ENCODE measurements around the gene MACIR.

Gene MACIR

GRCh38 chr5:103247118-103247517, 11.4 kb upstream of the MACIR start:
- no peak for DNase-seq

DNA sequence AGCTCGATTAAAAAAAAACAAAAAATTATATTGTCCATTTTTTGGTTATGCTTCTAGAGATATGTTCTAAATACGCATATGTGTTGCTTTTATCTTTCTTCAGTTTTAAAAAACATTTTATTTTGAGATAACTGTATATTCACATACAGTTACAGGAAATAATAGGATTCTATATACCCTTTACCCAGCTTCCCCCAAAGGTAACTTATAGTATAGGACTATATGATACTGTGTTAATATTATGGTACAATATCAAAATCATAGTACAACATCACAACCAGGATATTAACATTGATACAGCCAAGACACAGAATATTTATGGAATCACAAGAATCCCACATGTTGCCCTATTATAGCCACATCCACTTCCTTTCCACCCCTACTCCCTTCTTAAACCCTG, 9.5 kb upstream of the MACIR start:
- no peak for DNase-seq

DNA sequence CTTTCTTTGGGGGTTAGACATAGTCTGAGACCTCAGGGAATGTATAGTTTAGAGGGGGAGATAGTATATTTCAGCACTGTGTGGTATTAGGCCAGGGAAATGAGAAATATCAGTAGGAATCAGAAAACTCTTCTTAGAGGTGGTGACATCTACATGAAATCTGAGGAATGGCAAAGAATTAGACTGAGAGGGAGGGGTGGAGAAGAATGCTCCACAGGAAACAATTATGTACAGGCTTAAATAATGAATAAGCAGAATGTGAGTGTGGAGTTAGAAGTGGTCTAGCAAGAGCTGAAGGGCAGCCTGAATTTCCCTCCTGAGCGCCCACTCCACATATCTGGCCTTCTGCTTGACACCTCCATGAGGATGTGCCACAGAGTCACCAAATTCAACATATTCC, 3.6 kb upstream of the MACIR start:
- DNase-seq, result no peak

DNA sequence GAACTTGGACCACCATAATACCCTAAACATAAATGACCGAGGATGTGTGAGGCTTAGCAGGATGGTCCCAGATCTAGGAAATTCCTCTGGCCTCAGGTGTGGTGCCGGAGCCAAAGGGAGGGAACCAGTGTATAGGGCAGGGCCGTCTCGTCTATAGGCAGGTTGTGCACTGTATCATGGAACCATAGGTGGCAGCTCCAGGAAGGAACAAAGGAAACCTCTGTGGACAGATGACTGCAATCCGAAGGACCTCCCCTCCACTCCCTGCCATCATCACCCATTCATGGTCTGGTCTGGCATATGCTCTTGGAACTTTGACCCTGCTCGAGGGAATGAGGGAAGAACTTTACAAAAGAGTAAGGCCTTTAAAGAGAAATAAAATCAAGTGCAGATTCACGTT, 2.9 kb upstream of the MACIR start:
- DNase-seq, result no peak

- DNase-seq, result no peak
Measured at GRCh38 chr5:103256178-103256577, 2.4 kb upstream of the MACIR start.

DNA sequence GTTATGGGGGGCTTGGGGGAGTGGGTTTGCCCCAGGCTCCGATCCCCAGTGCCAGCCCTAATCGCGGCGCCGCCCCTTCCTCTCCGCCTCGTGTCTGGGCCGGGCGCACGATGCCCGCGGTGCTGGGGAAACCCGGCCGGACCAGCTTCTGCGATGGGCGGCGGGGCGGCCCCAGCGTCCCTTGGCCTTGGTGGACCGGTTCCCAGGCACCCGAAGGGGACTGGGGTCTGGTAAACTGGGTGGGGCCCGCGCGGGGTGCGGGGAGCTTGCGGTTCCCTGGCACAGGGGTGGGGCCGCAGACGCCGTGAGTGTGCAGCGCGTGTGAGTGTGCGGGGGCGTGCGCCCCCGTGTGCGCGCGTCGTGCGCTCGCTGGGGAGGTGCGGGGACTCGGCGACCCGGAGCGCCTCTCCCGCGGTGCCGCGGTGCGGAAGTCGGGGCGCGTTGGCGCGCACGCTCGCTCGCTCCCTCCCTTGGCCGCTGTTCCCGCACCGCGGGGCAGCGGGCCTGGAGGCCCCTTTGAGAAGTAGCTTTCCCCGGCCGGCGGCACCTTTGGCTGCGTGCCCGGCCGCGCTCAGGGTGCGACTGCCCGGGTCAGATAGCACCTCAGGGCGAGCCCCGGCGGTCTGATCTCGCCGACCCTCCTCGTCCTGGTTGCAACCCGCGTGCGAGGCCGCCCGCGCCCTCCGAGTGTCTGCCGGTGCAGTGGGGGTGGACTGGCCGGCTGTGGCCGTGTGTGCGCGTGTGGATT, 568 bp downstream of the MACIR start:
- peak; percentile 60 for DNase-seq

GRCh38 chr5:103259705-103260355, 1.3 kb downstream of the MACIR start:
- peak; percentile 28 for DNase-seq

DNA sequence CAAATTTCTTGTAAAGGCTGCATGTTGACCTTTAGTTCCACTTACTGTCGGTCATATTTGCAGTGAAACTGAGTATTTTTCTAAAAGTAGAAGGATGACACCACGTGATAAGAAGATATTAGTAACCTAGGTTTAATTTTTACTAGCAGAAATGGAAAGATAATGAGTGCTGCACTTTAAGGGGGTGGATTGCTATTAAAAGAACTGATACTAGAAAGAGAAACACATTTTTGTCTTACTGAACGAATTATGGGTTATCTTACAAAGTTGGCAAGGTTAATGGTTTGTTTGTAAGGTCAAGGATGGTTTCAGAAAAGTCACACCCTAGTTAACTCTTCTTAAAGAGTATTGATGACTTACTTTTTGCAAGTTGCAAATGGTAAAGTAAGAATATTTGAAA, 2.4 kb downstream of the MACIR start:
- no peak for DNase-seq

GRCh38 chr5:103262422-103262871, 3.9 kb downstream of the MACIR start:
- no peak for DNase-seq

GRCh38 chr5:103263054-103263453, 4.5 kb downstream of the MACIR start:
- DNase-seq, result no peak

DNA sequence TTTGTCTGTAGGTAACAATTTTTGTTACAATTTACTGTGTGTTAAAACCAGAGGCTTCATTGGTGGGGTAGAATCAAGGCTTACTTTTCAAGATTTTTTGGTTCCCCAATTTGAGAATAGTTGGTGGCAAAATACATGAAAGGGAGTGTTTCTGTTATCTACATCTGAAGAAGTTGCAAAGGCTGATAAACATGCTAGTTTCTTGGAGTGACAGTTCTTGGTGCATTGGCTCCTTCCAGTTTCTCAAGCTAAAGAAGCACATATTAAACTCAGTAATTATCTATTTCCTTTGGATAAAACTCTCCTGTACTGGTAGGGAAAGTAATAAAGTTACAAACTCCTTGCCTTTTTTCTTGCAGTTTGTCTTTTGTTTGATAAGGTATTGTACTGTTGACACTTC, 5.9 kb downstream of the MACIR start:
- DNase-seq, result no peak

DNA sequence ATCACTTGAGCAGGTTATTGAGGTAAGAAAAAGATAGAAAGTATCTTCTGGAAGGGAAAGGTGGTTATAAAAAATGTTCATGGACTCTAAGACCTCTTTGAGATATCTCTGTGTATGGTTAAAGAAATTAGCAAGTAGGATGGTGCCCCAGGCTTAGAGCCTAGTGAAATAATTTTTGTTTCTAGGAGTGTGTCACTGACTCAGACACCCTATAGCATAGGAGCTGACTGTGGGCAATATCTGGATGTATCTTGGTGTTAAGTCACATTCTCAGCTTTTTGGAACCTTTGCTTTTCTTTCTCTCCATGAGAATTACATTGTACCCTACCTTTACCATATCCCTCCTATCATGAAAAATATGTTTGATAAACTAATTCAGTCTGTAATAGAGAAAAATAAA, 12.0 kb downstream of the MACIR start:
- DNase-seq, result no peak

DNA sequence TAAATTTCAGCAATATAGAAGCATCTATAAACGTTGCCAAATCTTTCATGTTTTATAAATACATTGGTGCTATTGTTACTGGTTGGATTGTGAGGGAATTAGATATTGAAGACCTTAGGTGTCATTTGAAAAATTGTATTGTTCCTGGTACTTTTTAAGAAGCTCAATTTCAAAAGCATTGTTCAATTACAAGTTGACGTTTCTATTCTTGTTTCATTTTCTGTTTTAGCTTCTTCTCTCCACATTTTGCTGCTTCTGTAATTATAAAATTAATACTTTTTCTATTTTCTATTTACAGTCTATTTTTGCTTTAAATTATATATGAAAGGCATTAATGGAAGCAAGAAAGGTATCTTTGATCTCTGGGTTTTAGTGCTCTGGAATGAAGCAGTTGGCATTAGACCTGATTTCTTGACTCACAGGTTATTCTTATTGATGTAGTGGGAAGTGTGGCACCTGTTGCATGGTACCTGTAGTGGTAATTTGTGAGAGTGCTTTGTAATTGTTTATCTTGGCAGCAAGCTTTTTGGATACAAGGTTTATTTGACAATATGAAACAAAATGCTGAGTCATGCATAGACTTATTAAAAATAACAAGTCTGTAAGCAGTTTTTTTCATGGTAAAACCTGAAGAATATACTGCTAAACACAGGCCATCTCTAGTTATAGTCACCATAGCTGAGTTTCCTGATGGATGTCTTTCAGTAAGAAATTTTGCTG, 13.2 kb downstream of the MACIR start:
- DNase-seq, result no peak

- DNase-seq, result no peak
Measured at GRCh38 chr5:103272377-103272776, 13.8 kb downstream of the MACIR start.

DNA sequence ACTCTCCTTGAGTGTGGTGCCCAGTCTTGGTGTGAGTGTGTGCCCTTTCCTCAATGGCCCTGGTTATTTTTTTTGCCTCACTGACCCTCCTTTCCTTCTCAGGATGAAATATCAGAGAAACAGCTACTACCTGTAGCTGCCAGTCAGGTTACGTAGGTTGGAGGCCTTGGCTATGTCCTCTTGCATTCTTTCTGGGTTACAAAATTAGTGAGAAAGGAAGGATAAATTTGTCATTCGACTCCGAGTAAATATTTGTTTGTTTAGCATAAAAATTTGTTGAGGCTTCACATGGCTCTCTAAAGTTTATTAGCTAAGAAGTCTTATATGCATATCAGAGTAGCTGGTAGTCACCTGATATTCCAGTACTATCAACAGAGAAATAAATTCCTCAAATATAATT, 15.4 kb downstream of the MACIR start:
- no peak for DNase-seq

DNA sequence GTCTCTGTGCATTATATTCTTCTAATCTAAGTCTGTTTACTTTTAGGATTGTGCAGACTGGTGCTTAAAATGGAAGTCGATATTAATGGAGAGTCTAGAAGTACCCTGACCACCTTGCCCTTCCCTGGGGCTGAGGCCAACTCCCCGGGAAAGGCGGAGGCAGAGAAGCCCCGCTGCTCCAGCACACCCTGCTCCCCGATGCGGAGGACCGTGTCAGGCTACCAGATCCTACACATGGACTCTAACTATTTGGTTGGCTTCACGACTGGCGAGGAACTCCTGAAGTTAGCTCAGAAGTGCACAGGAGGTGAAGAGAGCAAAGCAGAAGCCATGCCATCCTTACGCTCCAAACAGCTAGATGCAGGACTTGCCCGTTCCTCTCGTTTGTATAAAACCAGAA, 17.3 kb downstream of the MACIR start:
- DNase-seq, result no peak

DNA sequence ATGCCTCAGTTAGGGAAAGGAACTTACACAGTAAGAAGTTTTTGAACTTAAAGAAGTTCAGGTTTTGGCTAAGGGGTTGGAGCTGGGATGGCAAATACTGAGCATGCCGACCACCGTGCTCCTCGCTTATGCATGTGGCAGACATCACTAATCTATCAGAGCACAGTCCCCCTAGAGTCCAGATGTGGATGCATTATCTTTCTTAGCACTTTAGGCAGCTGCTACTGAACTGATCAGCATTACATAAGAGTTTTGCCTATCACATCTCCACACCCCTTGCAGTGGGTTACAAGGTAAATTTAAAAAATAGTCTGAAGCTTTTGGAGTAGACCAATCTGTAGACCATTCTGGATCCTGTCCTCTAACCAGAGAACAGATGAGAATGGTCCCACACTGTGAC, 22.4 kb downstream of the MACIR start:
- no peak for DNase-seq

GRCh38 chr5:103283120-103283519, 24.6 kb downstream of the MACIR start:
- DNase-seq, result no peak

GRCh38 chr5:103283869-103284268, 25.3 kb downstream of the MACIR start:
- no peak for DNase-seq

DNA sequence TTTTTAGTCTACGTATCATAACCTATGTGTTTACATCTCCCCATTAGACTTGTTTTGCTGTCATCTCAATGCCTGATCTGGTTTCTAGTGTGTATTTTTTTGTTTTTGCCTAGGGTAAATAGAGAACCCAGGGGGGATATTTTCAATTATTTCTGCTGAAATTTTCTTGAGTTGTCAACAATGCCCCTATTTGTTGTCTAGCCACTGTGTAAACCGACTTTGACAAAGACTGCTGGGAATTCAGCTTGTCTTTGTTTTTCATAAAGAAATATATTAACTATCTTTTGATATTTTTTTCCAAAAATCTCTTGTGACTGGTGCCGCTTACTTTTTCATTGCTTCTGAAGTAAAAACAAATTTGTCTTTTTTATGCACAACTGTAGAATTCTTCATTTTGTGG, 28.1 kb downstream of the MACIR start:
- no peak for DNase-seq

- no peak for DNase-seq
Measured at GRCh38 chr5:103289024-103289423, 30.5 kb downstream of the MACIR start.

DNA sequence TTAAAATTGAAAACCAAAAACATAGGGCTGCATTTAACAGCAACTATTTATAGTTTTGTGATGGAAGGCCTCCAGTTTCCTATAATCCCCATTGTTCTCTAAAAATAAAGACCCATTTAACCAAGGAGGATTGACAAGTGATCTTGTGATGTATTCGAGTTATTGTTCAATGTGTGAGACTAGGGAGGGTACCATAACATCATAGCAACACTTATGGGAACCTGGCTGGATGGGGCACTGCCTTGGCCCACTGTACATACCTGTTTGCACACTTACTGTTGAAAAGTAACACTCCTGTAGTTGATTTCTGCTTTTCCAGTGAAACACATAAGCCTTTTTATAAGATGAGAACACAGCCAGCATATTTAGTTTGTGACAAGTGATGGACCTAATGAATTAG, 32.3 kb downstream of the MACIR start:
- no peak for DNase-seq

- no peak for DNase-seq
Measured at GRCh38 chr5:103291606-103292005, 33.0 kb downstream of the MACIR start.

GRCh38 chr5:103293099-103293498, 34.5 kb downstream of the MACIR start:
- no peak for DNase-seq

All from NCI-H1694 (cell line).